Activated gamma-delta T cell (primary cell): ENCODE results near the gene UBE2U.
"Not testable (repeated sequence)": the region's sequence is repeated elsewhere in the genome, so short reads cannot be mapped to it uniquely, and the experiment has no call there.

Experiments
- DNase-seq: peaks from one replicate; lab custom pipeline; 2025; lab: John Stamatoyannopoulos, UW

The UBE2U gene

DNA sequence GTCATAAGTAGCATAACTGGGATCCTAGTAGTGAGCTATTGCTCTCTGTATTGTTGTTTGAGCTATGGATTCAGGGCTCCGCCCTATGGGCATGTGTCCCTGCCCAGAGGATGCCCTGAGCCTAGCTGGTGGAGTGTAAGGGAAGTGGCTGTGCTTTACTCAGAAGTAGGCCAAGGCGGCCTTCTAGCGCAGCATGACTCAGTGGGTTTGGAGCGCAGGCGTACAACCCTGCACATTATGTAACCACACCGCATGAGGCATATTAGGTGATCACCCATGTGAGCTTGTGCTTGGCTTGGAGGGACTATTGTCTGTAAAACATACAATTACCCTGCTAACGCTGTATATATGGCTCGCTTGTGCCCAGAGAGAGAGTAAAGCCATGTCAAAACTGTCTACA is 11.1 kb upstream of the UBE2U start:
- DNase-seq, result no peak

GRCh38 chr1:64194168-64195080 is 9.0 kb upstream of the UBE2U start:
- no peak for DNase-seq

- no peak for DNase-seq
Observed at GRCh38 chr1:64195081-64195395, 8.4 kb upstream of the UBE2U start.

DNA sequence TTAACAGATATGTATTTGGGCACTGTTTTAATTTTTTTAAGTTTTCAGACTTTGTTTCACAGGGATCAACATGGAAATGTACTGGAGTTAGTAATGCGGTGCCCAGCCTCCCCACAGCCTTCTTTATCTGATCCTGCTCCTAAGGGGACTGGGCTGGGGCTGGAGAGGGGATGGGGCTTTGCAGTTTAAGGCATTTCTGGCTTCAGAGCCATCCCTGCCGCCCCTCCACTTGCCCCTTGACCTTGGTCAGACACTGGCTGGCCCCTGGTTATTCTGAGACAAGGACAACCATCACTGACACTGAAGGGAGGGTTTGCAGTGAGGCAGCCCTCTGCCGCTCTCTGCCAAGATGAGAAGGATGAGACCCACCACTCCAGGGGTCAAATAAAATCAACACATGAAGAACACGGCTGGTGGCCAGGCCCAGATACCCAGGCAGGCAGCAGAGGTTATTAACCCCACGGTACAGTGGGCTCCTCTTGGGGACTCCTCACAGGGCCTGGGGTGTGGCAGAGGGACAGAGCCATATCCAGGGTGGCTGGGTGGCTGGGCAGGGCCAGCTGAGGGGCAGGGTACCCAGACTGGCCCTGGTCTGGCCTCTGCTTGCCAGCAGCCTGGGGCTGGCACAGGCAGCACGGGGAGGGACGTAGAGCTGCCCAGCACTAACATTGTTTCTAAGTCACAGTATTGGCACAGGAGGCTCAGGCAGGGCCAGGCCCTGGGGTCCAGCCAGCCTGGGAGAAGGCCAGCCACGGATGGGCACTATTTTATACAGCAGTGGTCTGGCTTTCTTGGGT is 7.2 kb upstream of the UBE2U start:
- no peak for DNase-seq

DNA sequence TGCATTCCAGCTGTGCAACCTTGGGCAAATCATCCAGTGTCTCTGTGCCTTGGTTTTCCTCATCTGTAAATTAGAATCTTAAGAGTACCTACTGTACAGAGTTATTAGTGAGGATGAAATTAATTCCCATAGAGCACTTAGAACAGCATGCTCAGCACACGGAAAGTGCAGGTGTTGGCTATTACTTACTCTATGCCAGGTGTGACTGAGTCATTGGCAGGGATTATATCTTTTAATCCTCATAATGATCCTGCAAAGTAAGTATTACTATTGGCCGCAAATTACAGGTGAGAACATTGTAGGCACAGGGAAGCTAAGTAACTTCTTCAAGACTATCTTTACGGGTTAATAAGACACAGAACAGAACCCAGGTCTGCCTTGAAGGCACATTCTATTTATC is 6.3 kb upstream of the UBE2U start:
- DNase-seq, result no peak

- no peak for DNase-seq
Observed at GRCh38 chr1:64199154-64199553, 4.3 kb upstream of the UBE2U start.

DNA sequence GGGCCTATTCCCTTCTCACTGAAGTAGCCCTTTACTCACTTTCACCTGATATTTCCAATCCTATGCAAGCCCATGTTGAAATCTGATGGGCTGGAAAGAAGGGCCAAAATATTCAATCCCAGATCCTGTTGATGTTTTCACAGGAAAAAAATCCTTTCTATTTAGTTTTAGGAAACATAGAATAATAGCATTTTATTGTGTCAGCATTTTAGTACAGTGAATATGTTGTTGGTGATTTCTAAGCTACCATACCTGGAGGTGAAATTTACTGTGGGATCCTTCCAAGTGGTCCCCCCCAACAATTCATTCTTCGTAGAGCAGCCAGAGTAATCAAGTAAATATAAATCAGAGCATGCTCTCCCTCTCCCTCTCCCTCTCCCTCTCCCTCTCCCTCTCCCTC is 3.4 kb upstream of the UBE2U start:
- no peak for DNase-seq

DNA sequence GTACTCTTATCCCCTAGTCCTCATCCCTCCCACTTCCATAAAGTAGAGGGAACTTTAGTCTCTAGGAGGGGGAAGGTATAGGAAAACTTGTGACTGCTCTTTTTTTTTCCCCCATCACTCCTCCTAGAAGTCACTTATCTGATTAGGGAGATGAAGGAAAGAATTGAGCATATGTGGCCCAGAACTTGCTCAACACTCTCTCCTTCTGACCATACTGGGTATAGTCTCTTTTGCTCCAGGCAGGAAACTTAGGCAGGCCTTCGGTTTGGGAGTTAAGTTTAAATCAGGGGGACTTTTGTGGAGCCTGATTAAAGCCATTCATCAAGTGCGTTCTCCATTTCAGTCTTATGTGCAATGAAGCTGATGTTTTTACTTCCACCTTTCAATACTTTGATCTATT is 5.8 kb downstream of the UBE2U start:
- no peak for DNase-seq

DNA sequence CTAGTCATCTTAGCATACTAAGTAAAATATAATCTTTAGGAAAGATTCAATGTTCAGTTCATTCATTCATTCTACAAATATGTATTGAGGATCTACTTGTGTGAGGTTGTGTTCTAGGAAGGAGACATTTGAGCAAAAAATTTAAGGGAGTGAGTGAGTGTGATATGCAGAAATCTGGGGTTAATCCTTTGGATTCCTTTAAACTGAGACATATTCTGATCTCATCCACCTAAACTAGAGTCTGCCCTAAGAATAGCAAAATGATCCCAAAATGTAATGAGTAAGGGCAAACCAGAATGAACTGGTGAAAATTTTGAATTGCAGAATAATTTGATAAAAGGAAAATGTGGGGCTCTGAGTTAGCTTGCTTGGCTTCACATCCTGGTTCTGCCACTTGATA is 8.6 kb downstream of the UBE2U start:
- no peak for DNase-seq

- no peak for DNase-seq
Observed at GRCh38 chr1:64215576-64215975, 12.2 kb downstream of the UBE2U start.

DNA sequence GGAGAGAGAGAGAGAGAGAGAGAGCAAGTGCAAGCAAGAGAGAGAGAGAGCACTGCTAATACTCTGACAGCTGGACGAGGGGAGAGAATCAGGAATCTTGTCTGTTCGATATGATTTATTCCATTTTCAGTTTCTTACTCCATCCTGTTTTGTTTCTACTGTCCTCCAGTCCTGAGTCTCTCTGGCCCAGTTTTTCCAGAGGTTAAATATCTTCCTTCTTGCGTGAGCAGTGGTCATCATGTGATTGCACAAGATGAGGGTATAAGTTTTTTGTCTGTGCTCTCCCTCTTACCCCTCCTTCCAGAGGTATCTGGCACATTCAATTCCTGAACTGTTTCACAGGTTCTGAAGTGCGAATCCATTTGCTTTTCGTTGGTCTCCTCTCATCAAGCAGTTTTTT is 16.8 kb downstream of the UBE2U start:
- no peak for DNase-seq

GRCh38 chr1:64223329-64224151 is 20.1 kb downstream of the UBE2U start:
- DNase-seq, result no peak

DNA sequence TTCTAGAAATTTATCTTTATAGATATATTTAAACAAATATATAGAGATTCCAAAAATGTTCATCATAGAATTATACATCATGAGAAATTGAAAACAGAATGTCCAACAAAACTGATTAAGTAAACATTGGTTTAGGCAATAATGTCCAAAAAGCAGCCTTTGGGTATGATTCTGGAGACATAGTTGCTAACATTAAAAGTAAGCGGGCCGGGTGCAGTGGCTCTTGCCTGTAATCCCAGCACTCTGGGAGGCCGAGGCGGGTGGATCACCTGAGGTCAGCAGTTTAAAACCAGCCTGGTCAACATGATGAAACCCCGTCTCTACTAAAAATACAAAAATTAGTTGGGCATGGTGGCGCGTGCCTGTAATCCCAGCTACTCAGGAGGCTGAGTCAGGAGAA is 20.8 kb downstream of the UBE2U start:
- DNase-seq, result not testable (repeated sequence)

GRCh38 chr1:64228167-64228957 is 24.9 kb downstream of the UBE2U start:
- DNase-seq, result no peak

GRCh38 chr1:64229307-64229706 is 25.9 kb downstream of the UBE2U start:
- no peak for DNase-seq

DNA sequence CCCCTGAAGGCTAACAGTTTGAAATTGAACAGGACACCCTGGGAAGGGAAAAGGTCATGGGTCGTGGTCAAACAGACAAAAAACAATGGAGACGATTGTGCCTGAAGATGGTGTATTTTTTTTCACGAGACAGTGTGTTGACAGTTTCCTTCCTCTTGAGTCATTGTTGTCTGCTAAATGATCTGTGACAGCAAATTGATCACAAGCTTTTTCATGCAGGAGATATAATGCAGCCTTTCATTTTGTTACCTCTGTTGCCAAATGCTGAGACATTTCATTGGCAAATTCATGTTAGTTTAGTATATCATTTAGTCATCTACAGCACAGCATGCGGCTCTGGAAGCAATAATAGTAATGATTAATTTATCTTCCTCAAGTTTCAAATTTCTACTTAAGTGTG is 27.7 kb downstream of the UBE2U start:
- DNase-seq, result no peak

- no peak for DNase-seq
Observed at GRCh38 chr1:64231654-64232053, 28.2 kb downstream of the UBE2U start.

GRCh38 chr1:64234714-64235113 is 31.3 kb downstream of the UBE2U start:
- no peak for DNase-seq

- DNase-seq, result no peak
Observed at GRCh38 chr1:64235181-64235580, 31.8 kb downstream of the UBE2U start.

- DNase-seq, result no peak
Observed at GRCh38 chr1:64235910-64236309, 32.5 kb downstream of the UBE2U start.

DNA sequence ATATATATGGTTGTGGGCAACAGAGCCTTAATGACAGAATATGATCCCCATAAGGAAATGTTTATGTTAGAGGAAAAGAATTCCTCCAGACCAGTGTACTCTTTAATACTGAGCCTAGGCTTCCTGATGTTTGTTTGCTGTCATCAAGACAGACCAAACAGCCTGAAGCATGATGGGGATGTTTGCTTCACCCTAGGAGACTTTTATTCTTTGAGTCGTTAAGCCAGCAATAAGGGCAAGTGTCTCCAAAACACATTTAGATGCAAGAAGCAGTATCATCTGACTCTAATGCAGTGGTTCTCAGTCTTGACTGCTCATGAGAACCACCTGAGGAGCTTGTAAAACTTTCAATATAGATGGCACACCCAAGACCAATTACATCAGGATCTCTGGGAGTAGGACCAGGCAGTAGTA is 33.1 kb downstream of the UBE2U start:
- DNase-seq, result no peak

- DNase-seq, result not testable (repeated sequence)
Observed at GRCh38 chr1:64239519-64239918, 36.1 kb downstream of the UBE2U start.
